Muscle of back (tissue), 13 donors: ENCODE results near the gene IAPP. TPM values are rescaled to one million over a fixed set of nuclear protein-coding genes. Genes with fewer than 3 reads are reported as not detected.
"Not testable (repeated sequence)": the region's sequence is repeated elsewhere in the genome, so short reads cannot be mapped to it uniquely, and the experiment has no call there.

Source experiments
- DNase-seq, 3 donors: peaks; one replicate each; pipeline versions ENCODE4 v3.0.0 to v3.0.0-alpha.2; 2013
- long read RNA-seq, 9 donors: transcript quantifications; one replicate each; lab custom pipeline, GENCODE V29; 2026
- polyA plus RNA-seq, 10 donors: library from polyadenylated mRNA; unstranded; fragments of 120-200 nt; gene quantifications; one replicate each; pipeline ENCODE4 v1.2.1, GENCODE V29; 2013; ENCODE audit not compliant: insufficient read length in 10 of 10

The IAPP gene
- polyA plus RNA-seq, result not detected
- long read RNA-seq, donor 1, result 0 reads
- long read RNA-seq, donor 2, result 0 reads
- long read RNA-seq, donor 3, result 0 reads
- long read RNA-seq, donor 4, result 0 reads
- long read RNA-seq, donor 5, result 0 reads
- long read RNA-seq, donor 6, result 0 reads
- long read RNA-seq, donor 7, result 0 reads
- long read RNA-seq, donor 8, result 0 reads
- long read RNA-seq, donor 9, result 0 reads

GRCh38 chr12:21372602-21373001, at the start of gene IAPP:
Gene IAPP, plus strand, starts transcription at chr12:21372902. Its CDS starts 450 bp downstream, at chr12:21373352.
- DNase-seq, result no peak

- DNase-seq, result no peak
Measured at GRCh38 chr12:21323736-21324135, 49.0 kb upstream of the IAPP start.

- no peak for DNase-seq
Measured at GRCh38 chr12:21324551-21324950, 48.2 kb upstream of the IAPP start.

- no peak for DNase-seq
Measured at GRCh38 chr12:21328578-21328977, 44.1 kb upstream of the IAPP start.

- no peak for DNase-seq
Measured at GRCh38 chr12:21330682-21331253, 41.9 kb upstream of the IAPP start.

GRCh38 chr12:21334771-21335325, 37.9 kb upstream of the IAPP start, which contains the start of gene SLCO1A2:
Gene SLCO1A2, minus strand, starts transcription at chr12:21334917. Its CDS starts 270 bp downstream, at chr12:21334647.
- DNase-seq, result no peak

- no peak for DNase-seq
Measured at GRCh38 chr12:21336656-21337055, 36.0 kb upstream of the IAPP start.

- DNase-seq, result no peak
Measured at GRCh38 chr12:21337453-21337852, 35.2 kb upstream of the IAPP start.

GRCh38 chr12:21337959-21338744, 34.5 kb upstream of the IAPP start:
- DNase-seq, result peak; percentile 29 to 37 (median 34)

- no peak for DNase-seq
Measured at GRCh38 chr12:21339921-21340320, 32.8 kb upstream of the IAPP start.

- no peak for DNase-seq
Measured at GRCh38 chr12:21340403-21340802, 32.3 kb upstream of the IAPP start.

GRCh38 chr12:21341769-21342168, 30.9 kb upstream of the IAPP start:
- DNase-seq, result no peak

GRCh38 chr12:21343636-21344035, 29.1 kb upstream of the IAPP start:
- no peak for DNase-seq

GRCh38 chr12:21346542-21347205, 26.0 kb upstream of the IAPP start:
- DNase-seq, result no peak

GRCh38 chr12:21350975-21351374, 21.7 kb upstream of the IAPP start:
- DNase-seq, result no peak

GRCh38 chr12:21353487-21353886, 19.2 kb upstream of the IAPP start:
- DNase-seq, result no peak

GRCh38 chr12:21353948-21354347, 18.8 kb upstream of the IAPP start:
- no peak for DNase-seq

GRCh38 chr12:21354641-21355040, 18.1 kb upstream of the IAPP start:
- no peak for DNase-seq

- not testable (repeated sequence) for DNase-seq
Measured at GRCh38 chr12:21360632-21361031, 12.1 kb upstream of the IAPP start.

- no peak for DNase-seq
Measured at GRCh38 chr12:21369141-21369980, 3.3 kb upstream of the IAPP start.

- no peak for DNase-seq
Measured at GRCh38 chr12:21370845-21371449, 1.8 kb upstream of the IAPP start.
